NCI-H146 treated with DMSO at 0.1 percent for 48 hours (cell line): Measurements from ENCODE around the gene GPR146.

Experiments used
- DNase-seq: peaks from one replicate; lab custom pipeline; 2025; ENCODE audit not compliant: unreplicated experiment; lab: John Stamatoyannopoulos, UW

GPR146 gene

DNA sequence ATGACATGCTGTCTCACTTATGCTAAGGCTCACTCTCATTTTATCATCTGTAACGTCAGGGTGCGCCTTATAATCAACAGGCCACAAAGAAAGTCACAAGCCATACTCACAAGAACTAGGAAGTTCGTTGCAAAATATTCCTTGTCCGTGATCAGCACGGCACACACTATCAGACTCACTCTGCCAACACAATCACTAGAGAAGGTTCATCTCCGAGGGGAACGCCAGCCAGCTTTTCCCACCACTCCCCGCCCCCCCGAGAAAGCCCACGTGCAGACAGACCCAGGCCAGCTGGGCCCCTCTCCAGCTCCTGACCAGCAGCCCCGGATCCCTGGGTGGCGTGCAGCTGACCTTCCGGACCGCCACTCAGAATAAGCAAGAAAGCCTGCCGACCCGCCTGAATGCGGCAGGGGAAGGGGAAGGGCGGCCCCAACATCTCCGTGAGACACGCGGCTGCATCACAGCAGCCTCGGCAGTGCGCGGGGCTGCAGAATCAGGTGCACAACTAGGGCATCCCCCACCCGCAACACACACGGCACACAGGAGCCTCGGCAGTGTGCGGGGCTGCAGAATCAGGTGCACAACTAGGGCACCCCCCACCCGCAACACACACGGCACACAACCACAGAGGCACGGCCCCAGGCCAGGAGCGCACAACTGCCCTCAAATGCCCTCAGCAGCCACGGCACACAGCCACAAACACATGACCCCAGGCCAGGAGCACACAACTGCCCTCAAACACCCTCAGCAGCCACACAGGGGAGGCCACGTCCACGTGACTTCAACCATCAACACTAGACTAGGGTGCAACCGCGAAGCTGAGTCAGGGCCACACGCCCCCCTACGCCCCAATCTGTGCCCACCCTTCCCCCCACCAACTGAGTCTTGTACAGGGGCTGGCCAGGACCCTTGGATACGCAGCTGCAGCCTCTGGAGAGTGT lies 2.5 kb upstream of the GPR146 start:
- no peak for DNase-seq

DNA sequence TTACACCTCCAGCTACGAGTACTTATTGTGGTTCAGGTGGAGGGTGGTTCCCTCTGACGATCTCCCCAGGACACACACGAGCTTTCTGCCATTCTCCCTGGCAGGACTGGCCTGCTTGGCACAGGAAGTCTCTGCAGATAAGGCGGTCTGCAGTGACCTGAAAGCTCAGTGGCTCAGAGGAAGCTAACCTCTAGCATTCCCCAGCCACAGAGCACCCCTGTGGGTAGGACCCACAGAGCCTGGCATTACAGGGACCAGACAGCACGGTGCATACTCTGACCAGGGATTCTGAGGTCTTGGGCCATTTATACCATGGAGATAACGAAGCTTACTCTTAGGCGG lies 1.9 kb upstream of the GPR146 start:
- DNase-seq = no peak

GRCh38 chr7:1043552-1044188 lies 676 bp upstream of the GPR146 start:
- no peak for DNase-seq

DNA sequence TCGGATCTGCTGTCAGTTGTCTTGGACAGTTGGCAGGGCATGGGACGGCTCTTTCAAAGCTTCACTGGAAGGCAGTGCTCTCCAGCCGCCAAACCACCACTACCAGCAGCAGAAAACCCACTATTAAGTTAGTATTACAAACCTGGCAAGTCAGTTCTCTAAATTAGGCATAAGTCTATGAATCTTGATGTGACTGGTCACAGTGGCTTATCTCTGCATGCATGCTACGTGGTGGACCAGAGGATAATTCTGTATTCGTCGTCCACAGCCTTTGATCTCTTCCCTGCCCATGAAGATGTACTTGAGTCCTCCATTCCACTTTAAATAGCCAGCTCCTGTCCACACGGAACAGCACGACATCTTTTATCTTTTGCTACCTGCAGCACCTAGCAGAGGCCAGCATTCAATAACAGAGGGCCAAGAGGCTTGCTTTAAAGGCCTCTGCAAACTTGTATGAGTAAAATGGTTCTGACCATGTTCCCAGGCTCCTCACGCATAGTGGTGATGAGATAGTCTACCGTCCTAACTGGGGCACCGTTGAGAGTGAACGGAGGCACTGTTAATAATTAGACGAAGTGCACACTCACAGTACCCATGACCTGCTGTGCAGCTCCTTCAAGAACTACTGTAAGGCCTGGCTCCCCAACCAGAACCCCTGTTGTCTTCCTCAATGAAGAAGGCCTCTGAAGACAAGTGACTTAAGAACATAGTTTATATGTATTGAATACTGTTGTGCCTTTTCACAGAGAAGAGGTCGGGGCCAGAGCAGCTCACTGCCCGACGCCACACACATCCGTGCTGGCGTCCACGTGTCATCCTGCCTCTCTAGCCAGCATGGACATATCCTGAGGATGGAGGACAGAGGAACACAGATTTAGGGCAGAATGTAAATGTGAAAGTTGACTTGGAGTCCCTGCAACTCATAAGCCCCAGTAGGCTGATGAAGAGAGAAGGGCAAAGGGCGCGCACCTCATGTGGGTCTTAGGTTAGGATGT lies 1.0 kb downstream of the GPR146 start:
- no peak for DNase-seq

DNA sequence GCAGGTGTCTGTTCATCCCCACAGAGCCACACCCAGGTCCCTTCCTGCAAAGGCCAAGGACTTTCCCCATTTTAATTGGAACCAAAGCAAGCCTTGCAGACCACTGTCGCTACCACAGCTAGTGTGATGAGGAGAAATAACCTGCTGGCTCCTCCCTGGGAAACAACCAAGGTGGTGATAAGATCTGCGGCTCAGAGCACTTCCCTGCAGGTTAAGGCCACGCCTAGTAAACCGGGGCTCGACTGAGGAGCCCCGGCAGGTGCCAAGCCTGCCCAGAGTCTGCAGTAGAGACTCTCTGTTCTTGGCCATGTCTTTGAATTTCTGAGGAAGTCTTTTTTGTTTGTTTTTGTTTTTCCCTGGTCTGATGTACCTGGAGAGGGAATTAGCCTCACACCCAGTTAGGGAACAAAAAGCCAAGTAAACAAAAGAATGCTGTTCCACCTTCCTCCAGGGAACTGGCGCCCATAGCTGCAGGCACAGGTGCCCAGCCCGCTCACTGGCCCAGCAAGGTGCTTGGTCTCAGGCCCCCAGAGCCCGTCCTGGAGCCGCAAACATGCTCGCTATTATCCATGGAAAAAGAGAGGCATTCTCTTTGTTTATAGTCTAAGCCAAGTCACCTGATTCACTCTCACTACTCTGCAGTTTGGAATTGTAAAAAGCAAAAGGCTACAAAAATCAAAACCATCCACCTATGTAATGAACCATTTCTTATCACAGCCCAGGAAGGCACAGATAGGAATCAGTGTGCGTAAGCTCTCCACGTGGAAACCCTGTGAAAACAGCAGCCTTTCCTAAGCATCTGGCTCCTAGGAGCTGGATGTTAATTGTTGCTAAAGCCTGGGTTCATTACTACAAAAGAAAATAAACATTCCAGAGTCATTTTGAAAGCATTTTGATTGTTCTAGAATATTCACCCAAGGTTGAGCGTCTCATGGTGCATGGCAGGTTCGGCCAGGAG lies 2.7 kb downstream of the GPR146 start:
- DNase-seq = no peak

GRCh38 chr7:1049006-1049741 lies 4.8 kb downstream of the GPR146 start:
- DNase-seq = no peak

DNA sequence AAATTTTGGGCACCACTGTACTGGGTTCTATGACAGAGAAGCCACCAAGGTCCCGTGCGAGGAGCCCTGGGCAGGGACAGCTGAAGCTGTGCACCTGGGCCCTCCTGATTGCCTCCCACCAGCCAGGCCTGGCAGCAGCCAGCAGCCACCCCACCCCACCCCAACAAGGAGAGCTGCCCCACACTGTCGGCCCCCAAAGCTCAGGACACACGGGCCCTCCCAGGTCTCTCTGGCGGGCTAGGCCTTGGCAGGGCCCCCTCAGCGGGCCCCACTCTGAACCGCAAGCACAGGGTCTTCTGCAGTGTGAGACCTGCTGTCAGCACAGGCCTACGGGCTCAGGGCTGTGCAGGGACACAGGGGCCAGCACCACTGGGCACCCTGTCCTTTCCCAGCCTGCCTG lies 5.5 kb downstream of the GPR146 start:
- no peak for DNase-seq

DNA sequence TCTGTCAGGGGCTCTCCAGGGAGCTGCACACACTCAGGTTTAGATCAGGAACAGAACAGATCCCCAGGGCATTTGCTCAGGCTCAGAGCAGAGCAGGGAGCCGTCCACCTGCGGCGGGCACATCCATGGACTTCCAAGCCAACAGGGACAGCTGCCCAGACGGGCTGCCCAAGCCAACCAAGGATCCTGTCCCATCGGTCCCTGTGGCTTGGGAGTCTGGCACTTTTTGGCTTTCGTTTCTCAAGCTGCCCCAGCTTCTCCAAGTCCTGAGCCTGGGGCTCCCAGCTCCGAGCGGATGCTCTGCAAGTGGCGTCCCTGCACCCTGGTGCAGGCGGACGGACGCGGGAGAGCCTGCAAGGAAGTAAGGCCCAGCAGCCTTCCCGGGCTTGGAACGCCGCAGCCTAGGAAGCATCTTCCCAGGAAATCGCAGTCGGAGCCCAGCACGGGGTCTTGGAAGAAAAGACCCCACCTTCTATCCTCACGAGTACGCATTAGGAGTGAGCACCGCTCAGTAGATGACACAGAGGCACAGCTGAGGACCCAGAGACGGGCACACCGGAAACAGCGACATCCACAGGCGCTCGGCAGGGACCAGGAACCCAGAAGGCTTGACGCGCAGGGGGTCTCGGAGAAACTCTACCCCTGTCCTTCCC lies 6.0 kb downstream of the GPR146 start:
- no peak for DNase-seq

DNA sequence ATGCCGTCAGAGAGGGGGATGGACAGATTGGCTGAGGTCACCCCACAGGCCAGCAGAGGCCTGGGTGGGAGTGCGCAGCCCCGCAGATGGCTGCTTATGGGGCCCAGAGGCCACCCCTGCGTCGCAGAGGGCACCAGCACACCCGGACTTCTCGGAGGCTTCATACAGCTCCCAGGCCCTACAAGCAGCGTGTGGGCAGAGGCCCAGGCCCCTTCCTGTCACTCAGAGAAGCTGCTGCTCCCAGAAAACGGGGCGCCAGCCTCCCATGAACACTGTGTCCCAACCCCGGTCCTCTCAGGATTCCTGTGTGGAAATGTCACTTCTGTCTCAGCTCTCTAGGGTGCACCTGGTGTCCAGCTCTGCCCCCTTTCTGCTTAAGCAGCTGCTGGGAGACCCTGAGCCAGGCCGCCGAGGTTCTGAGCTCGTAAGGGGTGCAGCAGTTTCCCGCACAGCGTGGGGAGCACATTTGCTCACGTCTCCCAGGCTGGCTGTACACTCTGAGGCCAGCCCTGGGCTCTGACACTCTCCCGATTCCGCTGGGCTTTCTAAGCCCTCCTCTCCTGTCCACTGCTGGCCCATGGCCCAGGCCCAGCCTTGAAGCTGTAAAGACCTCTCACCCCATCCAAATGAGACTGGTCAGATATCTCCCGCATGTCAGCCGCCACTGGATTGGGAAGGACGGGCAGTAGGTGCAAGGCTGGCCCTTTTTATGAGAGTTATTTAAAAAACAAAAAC lies 6.8 kb downstream of the GPR146 start:
- DNase-seq = no peak

- no peak for DNase-seq
Measured at GRCh38 chr7:1052031-1052818, 7.9 kb downstream of the GPR146 start.

GRCh38 chr7:1053002-1053411 lies 8.7 kb downstream of the GPR146 start:
- no peak for DNase-seq

DNA sequence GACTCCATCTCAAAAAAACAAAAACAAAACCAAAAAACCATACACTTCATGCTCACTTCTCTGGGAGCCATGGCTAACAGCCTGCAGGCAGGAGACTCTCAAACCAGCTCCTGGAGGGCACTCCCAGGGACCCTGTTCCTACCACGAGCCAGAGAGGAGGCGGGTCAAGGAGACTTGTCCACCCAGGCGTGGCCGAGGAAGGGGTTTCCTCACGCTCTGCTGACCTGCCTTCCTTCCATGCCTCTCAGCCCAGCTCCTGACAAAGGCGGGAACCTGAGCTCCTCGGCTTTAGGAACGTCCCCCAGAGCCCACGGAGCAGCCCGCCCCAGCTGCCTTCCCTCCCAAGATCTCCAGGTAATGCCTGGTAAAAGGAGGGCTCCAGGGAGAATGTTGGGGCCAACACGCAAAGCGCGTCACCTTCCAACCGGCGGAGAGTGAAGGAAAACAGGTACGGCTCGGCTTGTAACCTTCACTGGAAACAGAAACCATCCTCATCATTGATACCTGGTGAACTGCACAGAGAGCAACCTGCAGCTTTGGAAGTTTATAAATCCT lies 9.5 kb downstream of the GPR146 start:
- DNase-seq = no peak

- no peak for DNase-seq
Measured at GRCh38 chr7:1054438-1054837, 10.1 kb downstream of the GPR146 start.

- DNase-seq = no peak
Measured at GRCh38 chr7:1054861-1055450, 10.6 kb downstream of the GPR146 start.

DNA sequence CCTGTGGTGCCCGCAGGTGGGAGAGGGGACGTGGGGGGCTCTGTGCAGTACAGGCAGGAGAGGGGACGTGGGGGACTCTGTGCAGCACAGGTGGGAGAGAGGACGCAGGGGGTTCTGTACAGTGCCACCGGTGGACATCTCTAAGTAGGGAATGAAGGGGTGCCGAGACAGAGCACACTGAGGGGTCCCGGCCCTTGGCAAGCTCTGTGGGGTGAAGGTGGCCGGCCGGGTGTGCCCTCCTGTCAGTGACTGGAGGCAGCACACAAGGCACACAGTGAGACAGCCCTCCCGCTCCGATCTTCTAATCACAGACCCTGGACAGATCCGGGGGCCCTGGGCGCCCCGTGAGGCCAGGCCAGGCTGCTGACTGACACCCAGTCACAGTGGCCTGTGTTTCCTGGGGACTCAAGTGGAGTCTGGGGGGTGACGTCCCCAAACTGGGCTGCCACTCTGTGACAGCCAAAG lies 11.2 kb downstream of the GPR146 start:
- DNase-seq = no peak

DNA sequence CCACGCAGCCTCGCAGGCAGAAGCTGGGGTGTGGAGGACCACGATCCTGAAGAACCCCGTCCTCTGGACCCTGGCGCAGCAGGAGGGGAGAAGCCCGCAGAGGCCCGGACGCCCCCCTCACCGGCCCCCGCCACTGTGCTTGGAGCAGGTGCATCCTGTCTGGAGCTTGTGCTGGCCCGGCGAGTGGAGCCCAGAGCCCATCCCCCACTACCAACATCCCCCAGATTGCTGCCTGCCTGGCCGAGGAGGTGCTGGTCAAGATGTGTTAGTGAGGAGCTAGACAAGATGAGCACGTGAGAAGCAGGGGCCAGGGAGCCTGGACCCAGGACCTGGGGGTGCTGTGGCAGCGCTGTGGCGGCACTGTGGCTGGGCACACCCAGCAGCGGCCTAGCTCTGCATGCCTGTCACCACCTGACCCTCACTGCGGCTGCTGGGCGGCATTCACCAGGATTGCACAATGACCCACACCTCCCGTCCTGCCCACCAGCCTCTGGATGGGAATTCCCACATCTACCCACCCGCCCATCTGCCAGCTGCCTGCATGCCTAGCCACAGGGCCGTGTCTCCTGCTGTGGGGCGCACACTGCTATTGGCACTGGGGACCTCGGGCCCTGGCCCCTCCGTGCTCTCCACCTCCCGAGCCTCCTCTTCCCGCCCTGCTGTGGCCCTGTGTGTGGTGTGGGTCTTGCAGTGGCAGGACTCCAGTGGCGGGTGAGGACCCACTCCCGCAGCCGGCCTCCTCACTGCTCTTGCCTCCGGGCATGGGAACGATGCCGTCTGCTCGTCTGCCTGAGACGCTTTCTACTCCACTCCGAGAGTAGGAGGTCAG lies 11.8 kb downstream of the GPR146 start:
- DNase-seq = no peak
